ENCODE measurements around the gene NUP153. TPM values are rescaled to one million over a fixed set of nuclear protein-coding genes. Genes with fewer than 3 reads are reported as not detected.

NUP153 gene
- total RNA-seq, 1 donor from 2014 or later = 34.6 TPM

GRCh38 chr6:17622144-17622543 lies 84.6 kb downstream of the NUP153 start:
- no peak overlapping the region for H3K27ac Mint-ChIP-seq (ENCODE audit: unreplicated experiment)
- H3K4me1 Mint-ChIP-seq (ENCODE audit: unreplicated experiment) = no peaks in the 10 kb centered on the region

GRCh38 chr6:17621003-17621402 lies 85.7 kb downstream of the NUP153 start:
- TF ChIP-seq, protein P1, sequence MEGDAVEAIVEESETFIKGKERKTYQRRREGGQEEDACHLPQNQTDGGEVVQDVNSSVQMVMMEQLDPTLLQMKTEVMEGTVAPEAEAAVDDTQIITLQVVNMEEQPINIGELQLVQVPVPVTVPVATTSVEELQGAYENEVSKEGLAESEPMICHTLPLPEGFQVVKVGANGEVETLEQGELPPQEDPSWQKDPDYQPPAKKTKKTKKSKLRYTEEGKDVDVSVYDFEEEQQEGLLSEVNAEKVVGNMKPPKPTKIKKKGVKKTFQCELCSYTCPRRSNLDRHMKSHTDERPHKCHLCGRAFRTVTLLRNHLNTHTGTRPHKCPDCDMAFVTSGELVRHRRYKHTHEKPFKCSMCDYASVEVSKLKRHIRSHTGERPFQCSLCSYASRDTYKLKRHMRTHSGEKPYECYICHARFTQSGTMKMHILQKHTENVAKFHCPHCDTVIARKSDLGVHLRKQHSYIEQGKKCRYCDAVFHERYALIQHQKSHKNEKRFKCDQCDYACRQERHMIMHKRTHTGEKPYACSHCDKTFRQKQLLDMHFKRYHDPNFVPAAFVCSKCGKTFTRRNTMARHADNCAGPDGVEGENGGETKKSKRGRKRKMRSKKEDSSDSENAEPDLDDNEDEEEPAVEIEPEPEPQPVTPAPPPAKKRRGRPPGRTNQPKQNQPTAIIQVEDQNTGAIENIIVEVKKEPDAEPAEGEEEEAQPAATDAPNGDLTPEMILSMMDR (IDR thresholded peaks at IDR 0.05) = no peak
- Mint-ChIP-seq H3K27ac (ENCODE audit: unreplicated experiment) (no peak overlapping the region), H3K4me1 (ENCODE audit: unreplicated experiment) (no peaks in the 10 kb centered on the region), H3K36me3 (ENCODE audit: unreplicated experiment) (peaks cover 26% of the 10 kb centered on the region), H3K4me3 (ENCODE audit: unreplicated experiment) (no peak overlapping the region), H3K9me3 (ENCODE audit: unreplicated experiment) (no peaks in the 10 kb centered on the region), H3K27me3 (ENCODE audit: unreplicated experiment) (no peaks in the 10 kb centered on the region)
- DNase-seq (ENCODE audit: extremely low spot score, unreplicated experiment) = no peak

More at GRCh38 chr6:17622144-17622543, 84.6 kb downstream of the NUP153 start:
- no peak for DNase-seq (ENCODE audit: extremely low spot score, unreplicated experiment)
- Mint-ChIP-seq H3K9me3 (ENCODE audit: unreplicated experiment) (no peaks in the 10 kb centered on the region), H3K4me3 (ENCODE audit: unreplicated experiment) (no peak overlapping the region), H3K36me3 (ENCODE audit: unreplicated experiment) (peaks cover 25% of the 10 kb centered on the region), H3K27me3 (ENCODE audit: unreplicated experiment) (no peaks in the 10 kb centered on the region)
- TF ChIP-seq, protein P1 (IDR thresholded peaks at IDR 0.05) = no peak

GRCh38 chr6:17615794-17616193 lies 90.9 kb downstream of the NUP153 start:
- TF ChIP-seq, protein P1 (IDR thresholded peaks at IDR 0.05) = no peak
- no peak for DNase-seq (ENCODE audit: extremely low spot score, unreplicated experiment)
- Mint-ChIP-seq H3K36me3 (ENCODE audit: unreplicated experiment) (peaks cover 20% of the 10 kb centered on the region), H3K4me3 (ENCODE audit: unreplicated experiment) (no peak overlapping the region), H3K9me3 (ENCODE audit: unreplicated experiment) (no peaks in the 10 kb centered on the region), H3K27me3 (ENCODE audit: unreplicated experiment) (no peaks in the 10 kb centered on the region), H3K4me1 (ENCODE audit: unreplicated experiment) (no peaks in the 10 kb centered on the region), H3K27ac (ENCODE audit: unreplicated experiment) (no peak overlapping the region)

GRCh38 chr6:17612048-17612447 lies 94.7 kb downstream of the NUP153 start:
- H3K36me3 Mint-ChIP-seq (ENCODE audit: unreplicated experiment) = peaks cover 24% of the 10 kb centered on the region
- H3K27ac Mint-ChIP-seq (ENCODE audit: unreplicated experiment) = peak overlapping the region; percentile 21
- no peaks in the 10 kb centered on the region for H3K9me3 Mint-ChIP-seq (ENCODE audit: unreplicated experiment)
- TF ChIP-seq, protein P1 (IDR thresholded peaks at IDR 0.05) = no peak
- H3K27me3 Mint-ChIP-seq (ENCODE audit: unreplicated experiment) = no peaks in the 10 kb centered on the region
- H3K4me1 Mint-ChIP-seq (ENCODE audit: unreplicated experiment) = no peaks in the 10 kb centered on the region
- H3K4me3 Mint-ChIP-seq (ENCODE audit: unreplicated experiment) = no peak overlapping the region
- no peak for DNase-seq (ENCODE audit: extremely low spot score, unreplicated experiment)

- no peak overlapping the region for H3K4me3 Mint-ChIP-seq (ENCODE audit: unreplicated experiment)
- TF ChIP-seq, protein P1 (IDR thresholded peaks at IDR 0.05) = no peak
- H3K4me1 Mint-ChIP-seq (ENCODE audit: unreplicated experiment) = no peaks in the 10 kb centered on the region
- no peaks in the 10 kb centered on the region for H3K9me3 Mint-ChIP-seq (ENCODE audit: unreplicated experiment)
- peaks cover 26% of the 10 kb centered on the region for H3K36me3 Mint-ChIP-seq (ENCODE audit: unreplicated experiment)
- no peaks in the 10 kb centered on the region for H3K27me3 Mint-ChIP-seq (ENCODE audit: unreplicated experiment)
- no peak overlapping the region for H3K27ac Mint-ChIP-seq (ENCODE audit: unreplicated experiment)
- no peak for DNase-seq (ENCODE audit: extremely low spot score, unreplicated experiment)
Measured at GRCh38 chr6:17610835-17611234, 95.9 kb downstream of the NUP153 start.

Measured in osteocyte (in vitro differentiated cells).